Fibroblast of lung (primary cell): ENCODE measurements around the gene LSS.

ENCODE experiments used
- EZH2 ChIP-seq: IDR thresholded peaks from 2 replicates; pipeline ENCODE4 v1.5.1; 2012; ENCODE audit warnings: low read length, control low read depth, mild to moderate bottlenecking; ENCODE audit errors: missing control alignments
- TF ChIP-seq, protein P1 (sequence below), 2 donors: IDR thresholded peaks in 1 of 2; conservative IDR thresholded peaks in 1 of 2; 1 replicate in 1 of 2; 2 replicates in 1 of 2; pipeline ENCODE4 v1.5.1; 2011 to 2012; ENCODE audit warnings: low read length in 2 of 2, control low read depth in 1 of 2, inconsistent platforms in 1 of 2, low read depth in 1 of 2, mild to moderate bottlenecking in 1 of 2

DNA sequence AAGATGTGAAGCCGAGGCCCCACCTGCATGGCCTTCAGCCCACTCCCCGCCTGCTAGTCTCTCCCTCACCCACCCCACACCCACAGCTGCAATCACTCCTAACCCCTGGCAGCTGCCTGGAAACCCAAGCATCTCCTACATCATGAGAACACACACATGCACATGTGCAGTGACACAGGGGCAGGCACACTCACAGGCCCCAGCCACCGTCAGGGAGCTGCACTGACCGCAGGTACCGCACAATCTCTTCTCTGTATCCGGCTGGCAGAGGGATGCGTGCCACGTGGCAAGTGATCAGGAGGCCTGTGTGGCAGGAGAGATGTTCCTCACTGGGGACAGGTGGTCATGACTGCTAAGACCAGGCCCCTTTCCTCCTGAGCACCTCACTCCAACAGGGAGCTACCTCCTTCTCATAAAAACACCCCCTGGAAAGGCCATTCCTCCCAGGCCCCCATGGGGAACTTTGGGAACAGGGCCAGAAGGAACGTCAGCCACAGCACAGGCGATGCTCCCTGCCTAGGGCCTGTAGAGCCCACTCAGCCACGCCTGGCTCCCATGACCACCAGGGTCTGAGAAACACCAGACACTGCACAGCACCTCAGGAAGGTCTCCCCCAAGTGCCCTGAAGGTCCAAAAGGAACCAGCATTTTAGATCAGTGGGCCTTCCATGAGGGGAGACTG is 6.0 kb downstream of the LSS start:
- TF ChIP-seq, protein P1, sequence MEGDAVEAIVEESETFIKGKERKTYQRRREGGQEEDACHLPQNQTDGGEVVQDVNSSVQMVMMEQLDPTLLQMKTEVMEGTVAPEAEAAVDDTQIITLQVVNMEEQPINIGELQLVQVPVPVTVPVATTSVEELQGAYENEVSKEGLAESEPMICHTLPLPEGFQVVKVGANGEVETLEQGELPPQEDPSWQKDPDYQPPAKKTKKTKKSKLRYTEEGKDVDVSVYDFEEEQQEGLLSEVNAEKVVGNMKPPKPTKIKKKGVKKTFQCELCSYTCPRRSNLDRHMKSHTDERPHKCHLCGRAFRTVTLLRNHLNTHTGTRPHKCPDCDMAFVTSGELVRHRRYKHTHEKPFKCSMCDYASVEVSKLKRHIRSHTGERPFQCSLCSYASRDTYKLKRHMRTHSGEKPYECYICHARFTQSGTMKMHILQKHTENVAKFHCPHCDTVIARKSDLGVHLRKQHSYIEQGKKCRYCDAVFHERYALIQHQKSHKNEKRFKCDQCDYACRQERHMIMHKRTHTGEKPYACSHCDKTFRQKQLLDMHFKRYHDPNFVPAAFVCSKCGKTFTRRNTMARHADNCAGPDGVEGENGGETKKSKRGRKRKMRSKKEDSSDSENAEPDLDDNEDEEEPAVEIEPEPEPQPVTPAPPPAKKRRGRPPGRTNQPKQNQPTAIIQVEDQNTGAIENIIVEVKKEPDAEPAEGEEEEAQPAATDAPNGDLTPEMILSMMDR (conservative IDR thresholded peaks at IDR 0.05 in 1 of 2, IDR thresholded peaks at IDR 0.05 in 1 of 2; ENCODE audit: low read depth in 1 of 2, low read length in 2 of 2): no peak
- no peak for TF ChIP-seq EZH2
